ENCODE results near the gene IZUMO1R. TPM values are rescaled to one million over a fixed set of nuclear protein-coding genes. Genes with fewer than 3 reads are reported as not detected.

Gene IZUMO1R
- total RNA-seq, 4 donors from 2014 or later, result not detected

- no peak for DNase-seq (ENCODE audit: low spot score)
- ATAC-seq (ENCODE audit: low FRiP score), result no peak
- TF ChIP-seq, protein P1, sequence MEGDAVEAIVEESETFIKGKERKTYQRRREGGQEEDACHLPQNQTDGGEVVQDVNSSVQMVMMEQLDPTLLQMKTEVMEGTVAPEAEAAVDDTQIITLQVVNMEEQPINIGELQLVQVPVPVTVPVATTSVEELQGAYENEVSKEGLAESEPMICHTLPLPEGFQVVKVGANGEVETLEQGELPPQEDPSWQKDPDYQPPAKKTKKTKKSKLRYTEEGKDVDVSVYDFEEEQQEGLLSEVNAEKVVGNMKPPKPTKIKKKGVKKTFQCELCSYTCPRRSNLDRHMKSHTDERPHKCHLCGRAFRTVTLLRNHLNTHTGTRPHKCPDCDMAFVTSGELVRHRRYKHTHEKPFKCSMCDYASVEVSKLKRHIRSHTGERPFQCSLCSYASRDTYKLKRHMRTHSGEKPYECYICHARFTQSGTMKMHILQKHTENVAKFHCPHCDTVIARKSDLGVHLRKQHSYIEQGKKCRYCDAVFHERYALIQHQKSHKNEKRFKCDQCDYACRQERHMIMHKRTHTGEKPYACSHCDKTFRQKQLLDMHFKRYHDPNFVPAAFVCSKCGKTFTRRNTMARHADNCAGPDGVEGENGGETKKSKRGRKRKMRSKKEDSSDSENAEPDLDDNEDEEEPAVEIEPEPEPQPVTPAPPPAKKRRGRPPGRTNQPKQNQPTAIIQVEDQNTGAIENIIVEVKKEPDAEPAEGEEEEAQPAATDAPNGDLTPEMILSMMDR (IDR thresholded peaks at IDR 0.05), result no peak
Measured at GRCh38 chr11:94325681-94326080, 21.3 kb downstream of the IZUMO1R start.

DNA sequence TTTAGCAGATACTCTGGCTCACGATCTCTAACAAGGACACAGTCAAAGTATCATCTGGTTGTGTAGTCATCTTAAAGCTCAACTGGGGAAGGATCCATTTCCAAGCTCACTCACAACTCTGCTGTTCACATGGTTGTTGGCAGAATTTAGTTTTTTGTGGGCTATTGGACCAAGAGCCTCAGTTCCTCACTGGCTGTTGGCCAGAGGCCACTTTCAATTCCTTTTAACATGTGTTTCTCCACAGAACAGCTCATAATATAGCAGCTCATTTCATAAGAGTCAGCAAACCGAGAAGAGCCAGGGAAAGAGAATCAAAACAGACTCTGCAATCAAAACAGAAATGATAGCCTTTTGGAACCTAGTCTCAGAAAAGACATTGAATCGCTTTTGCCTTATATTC is 22.6 kb downstream of the IZUMO1R start:
- ATAC-seq (ENCODE audit: low FRiP score), result no peak
- no peak for DNase-seq (ENCODE audit: low spot score)

DNA sequence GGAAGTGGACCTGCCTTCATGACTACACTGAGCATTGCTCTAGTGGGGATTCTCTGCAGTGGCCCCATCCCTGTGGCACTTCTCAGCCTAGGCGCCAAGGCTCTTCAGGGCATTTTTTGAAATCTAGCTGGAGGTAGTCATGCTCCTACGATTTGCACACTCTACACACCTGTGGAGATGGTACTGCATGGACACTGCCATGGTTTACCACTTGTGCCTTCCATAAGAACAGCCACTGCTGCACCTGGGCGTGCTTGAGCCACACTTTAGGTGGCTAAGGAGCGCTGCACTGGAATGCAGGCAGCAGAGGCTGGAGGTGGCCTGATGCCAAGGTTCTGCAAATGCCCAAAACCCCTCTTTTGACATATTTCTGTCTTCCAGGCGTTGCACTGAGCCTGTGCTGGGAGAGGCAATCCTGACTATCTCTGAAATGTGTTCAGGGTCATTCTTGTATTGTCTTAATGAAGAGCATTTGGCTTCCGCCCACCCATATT is 24.3 kb downstream of the IZUMO1R start:
- TF ChIP-seq, protein P1 (IDR thresholded peaks at IDR 0.05), result no peak
- ATAC-seq (ENCODE audit: low FRiP score) (no peak), DNase-seq (ENCODE audit: low spot score) (no peak)

More for the DNA sequence above, 22.6 kb downstream of the IZUMO1R start:
- TF ChIP-seq, protein P1 (IDR thresholded peaks at IDR 0.05), result no peak

DNA sequence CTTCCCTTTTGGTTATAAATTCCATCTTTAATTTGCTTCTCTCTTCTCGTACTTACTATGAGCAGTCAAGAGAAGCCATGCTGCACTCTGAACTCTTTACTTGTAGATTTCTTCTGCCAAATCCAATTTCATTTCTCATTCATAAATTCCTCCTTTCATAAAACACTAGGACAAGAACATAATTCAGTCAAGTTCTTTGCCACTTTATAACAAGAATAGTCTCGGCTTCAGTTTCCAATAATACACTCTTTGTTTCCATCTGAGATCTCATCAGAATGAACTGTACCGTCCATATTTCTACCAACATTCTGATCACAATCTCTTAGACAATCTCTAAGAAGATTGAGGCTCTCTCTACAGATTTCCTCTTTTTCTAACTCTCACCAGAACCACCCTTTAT is 25.1 kb downstream of the IZUMO1R start:
- DNase-seq (ENCODE audit: low spot score) (no peak), ATAC-seq (ENCODE audit: low FRiP score) (no peak)
- TF ChIP-seq, protein P1 (IDR thresholded peaks at IDR 0.05), result no peak

DNA sequence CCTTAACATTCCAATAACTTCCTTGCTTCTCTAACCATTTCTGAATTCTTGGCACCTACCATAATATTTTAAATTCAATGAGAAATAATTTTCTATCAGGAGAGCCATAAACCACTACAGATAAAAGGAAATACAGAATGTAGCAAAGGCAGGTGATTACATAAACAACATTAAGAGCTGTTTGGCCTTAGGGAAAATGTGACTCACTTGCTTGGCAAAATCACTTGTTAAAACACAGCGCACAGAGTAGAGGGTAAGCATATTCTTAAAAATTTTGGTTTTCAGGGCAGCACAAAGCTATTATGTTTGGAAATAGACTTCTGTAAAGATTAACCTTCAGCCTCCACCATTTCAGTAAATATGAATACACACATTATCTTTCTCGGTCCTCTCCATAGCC is 26.4 kb downstream of the IZUMO1R start:
- DNase-seq (ENCODE audit: low spot score) (no peak), ATAC-seq (ENCODE audit: low FRiP score) (no peak)
- TF ChIP-seq, protein P1 (IDR thresholded peaks at IDR 0.05), result no peak

DNA sequence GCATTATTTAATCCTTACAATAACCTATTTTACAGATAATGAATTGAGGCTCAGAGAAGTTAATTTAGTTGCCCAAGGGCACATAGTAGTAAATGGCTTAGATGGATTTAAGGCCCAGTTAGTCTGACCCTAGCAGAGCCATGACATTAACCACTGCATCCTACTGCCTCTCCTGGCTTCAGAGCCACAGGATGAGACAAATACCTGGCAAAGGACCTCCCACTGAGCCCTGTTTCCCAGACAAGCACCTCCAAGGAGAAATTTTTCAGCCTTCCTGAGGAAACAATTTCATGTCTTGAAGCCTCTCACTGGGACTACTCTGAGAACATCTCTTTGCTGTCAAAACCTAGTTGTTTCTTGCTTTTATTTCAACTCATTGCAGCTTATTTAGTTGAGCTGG is 28.4 kb downstream of the IZUMO1R start:
- DNase-seq (ENCODE audit: low spot score) (no peak), ATAC-seq (ENCODE audit: low FRiP score) (no peak)
- TF ChIP-seq, protein P1 (IDR thresholded peaks at IDR 0.05), result no peak

GRCh38 chr11:94336033-94336432 is 31.7 kb downstream of the IZUMO1R start:
- TF ChIP-seq, protein P1 (IDR thresholded peaks at IDR 0.05), result no peak
- no peak for DNase-seq (ENCODE audit: low spot score)
- no peak for ATAC-seq (ENCODE audit: low FRiP score)

All from omental fat pad (tissue), 4 donors.